ENCODE results near the gene RGS7BP. TPM values are rescaled to one million over a fixed set of nuclear protein-coding genes. Genes with fewer than 3 reads are reported as not detected.
A peak's percentile ranks its signal among the peaks of the same experiment; 100 is the strongest.

The RGS7BP gene
- total and polyA plus RNA-seq, 9 donors, result 1.4 to 6.5 (median 4.3) TPM

DNA sequence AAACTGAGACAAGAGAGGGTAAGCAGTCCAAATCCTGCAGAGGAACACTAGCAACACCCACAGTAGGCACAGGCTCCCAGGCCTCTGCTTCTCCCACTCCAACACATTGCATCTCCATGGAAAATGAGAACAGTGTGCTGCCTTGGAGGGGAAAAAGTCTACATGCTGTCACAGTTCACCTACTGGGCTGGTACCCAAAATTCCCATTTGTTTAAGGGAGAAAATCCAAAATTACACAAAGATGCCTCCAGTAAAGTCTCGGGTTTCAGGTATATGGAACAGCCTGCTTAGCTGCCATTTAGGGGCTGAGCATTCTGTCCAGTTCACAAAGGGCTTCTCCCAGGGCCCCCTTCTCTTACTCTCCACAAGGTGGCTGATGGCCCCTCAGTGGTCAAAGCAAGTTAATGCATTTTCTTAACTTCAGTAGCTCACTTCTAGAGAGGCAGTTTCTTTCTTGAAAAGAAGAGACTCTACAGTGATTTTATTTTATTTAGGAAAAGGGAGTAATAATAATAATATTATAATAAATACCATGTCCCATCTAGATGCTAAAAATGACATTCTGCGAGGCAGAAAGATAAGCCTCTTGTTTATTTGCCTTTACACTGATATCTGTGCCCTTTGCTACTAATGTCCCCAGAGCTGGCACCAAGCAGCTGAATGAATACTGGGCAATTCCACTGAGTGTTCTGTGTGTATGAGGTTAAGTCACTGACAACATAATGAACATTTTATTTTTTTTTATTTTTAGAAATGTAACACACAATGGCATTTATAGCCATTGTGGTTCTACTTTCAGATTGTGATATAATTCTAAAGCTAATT is 89.4 kb downstream of the RGS7BP start:
- intact Hi-C loops (cut with DNase I), result loop anchor here in 2 of 4 donors (5.0 to 10.0 kb wide), 2 partner anchors 88 to 450 kb away; partner anchors contain the start of gene RGS7BP (in 1 of the 2)
- 14 to 27% (median 21%) methylated on average over 2 of the region's 2 CpGs for WGBS, 3 donors
- H3K27me3 ChIP-seq, result no peaks in the 10 kb centered on the region
- H3K4me3 ChIP-seq, result no peak overlapping the region
- H3K9me3 ChIP-seq, result no peaks in the 10 kb centered on the region
- no peak for TF ChIP-seq EP300 (IDR thresholded peaks at IDR 0.05)
- TF ChIP-seq, protein P1, sequence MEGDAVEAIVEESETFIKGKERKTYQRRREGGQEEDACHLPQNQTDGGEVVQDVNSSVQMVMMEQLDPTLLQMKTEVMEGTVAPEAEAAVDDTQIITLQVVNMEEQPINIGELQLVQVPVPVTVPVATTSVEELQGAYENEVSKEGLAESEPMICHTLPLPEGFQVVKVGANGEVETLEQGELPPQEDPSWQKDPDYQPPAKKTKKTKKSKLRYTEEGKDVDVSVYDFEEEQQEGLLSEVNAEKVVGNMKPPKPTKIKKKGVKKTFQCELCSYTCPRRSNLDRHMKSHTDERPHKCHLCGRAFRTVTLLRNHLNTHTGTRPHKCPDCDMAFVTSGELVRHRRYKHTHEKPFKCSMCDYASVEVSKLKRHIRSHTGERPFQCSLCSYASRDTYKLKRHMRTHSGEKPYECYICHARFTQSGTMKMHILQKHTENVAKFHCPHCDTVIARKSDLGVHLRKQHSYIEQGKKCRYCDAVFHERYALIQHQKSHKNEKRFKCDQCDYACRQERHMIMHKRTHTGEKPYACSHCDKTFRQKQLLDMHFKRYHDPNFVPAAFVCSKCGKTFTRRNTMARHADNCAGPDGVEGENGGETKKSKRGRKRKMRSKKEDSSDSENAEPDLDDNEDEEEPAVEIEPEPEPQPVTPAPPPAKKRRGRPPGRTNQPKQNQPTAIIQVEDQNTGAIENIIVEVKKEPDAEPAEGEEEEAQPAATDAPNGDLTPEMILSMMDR (IDR thresholded peaks at IDR 0.05), result peak in 1 of 3 donors; percentile 22
- H3K27ac ChIP-seq, result no peak overlapping the region
- H3K36me3 ChIP-seq, result no peaks in the 10 kb centered on the region
- peaks cover 1% of the 10 kb centered on the region for H3K4me1 ChIP-seq (ENCODE audit: insufficient read depth)
- DNase-seq, result peak in 3 of 5 donors; percentile 16 to 39 (median 18)

DNA sequence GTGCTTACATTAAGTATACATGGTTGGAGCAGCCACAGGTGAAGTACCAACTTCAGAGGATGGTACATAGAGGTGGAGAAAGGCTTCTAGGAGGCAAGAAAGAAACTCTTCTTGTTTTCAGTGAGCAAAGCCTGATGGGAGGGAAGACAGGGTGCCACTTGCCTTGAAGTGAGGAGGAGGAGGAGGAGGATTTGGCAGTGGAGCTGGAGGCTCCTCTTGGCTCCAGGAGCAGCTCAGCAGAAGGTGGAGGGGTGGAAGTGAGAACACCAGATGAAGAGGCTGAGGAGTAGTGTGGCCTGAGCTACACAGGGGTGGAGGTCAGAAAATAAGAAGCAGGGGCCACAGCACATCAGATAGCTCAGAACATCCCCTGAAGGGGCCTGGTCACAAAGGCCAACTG is 93.4 kb downstream of the RGS7BP start:
- H3K36me3 ChIP-seq, result no peaks in the 10 kb centered on the region
- H3K27ac ChIP-seq, result no peak overlapping the region
- TF ChIP-seq POLR2A (IDR thresholded peaks at IDR 0.05), result no peak
- TF ChIP-seq EP300 (IDR thresholded peaks at IDR 0.05), result no peak
- TF ChIP-seq, protein P1 (IDR thresholded peaks at IDR 0.05), result no peak
- no peaks in the 10 kb centered on the region for H3K27me3 ChIP-seq
- no peak overlapping the region for H3K4me3 ChIP-seq
- H3K9me3 ChIP-seq, result no peaks in the 10 kb centered on the region
- intact Hi-C loops (cut with DNase I), result loop anchor here in 2 of 4 donors (5.0 to 10.0 kb wide), 2 partner anchors 92 to 454 kb away; partner anchors contain the start of gene RGS7BP (in 1 of the 2)
- no peak for DNase-seq
- peaks cover 1% of the 10 kb centered on the region for H3K4me1 ChIP-seq (ENCODE audit: insufficient read depth)

DNA sequence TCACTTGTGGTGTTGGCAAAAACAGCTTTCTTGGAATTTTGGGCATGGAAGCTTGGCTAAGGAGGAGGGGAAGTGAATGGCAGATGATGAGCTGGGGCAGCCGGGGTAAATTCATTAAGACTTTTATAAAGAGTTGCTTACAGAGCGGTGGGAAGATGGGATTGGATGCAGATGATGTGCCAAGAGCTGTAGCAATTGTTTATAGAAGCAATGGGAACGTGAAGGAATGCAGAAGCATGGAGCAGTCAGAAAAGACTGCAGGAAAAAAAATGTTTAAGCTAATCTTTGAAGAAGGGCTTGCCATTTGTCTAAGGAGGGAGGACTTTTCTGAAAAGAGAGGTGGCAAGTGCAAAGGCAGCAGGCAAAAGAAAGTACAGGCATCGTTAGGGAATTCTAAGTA is 97.9 kb downstream of the RGS7BP start:
- TF ChIP-seq, protein P1 (IDR thresholded peaks at IDR 0.05), result no peak
- TF ChIP-seq POLR2A (IDR thresholded peaks at IDR 0.05), result no peak
- TF ChIP-seq EP300 (IDR thresholded peaks at IDR 0.05), result no peak
- no peak for DNase-seq
- Histone ChIP-seq H3K4me3 (no peak overlapping the region), H3K27me3 (no peaks in the 10 kb centered on the region), H3K4me1 (ENCODE audit: insufficient read depth) (no peaks in the 10 kb centered on the region), H3K27ac (no peak overlapping the region), H3K36me3 (no peaks in the 10 kb centered on the region), H3K9me3 (no peaks in the 10 kb centered on the region)
- intact Hi-C loops (cut with DNase I), result no loop called here
- WGBS, 3 donors, result 9 to 29% (median 14%) methylated on average over 4 of the region's 4 CpGs

DNA sequence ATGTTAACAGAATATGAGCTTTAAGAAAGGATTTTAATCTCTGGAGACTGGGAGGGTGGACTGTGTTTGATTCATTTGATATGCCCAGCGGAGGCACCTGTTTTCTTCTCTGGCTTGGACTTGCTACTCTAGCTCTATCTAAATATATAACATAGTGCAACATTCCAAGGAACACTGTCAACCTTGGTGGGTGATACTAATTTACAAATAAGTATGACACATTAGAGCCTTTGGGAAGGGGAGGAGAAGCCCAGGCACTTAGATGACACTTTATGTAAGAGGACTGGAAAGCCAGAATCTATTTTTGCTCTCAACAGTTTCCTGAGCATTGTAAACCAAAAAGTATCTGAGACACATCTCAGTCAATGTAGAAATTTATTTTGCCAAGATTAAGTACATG is 101.1 kb downstream of the RGS7BP start:
- 95 to 99% (median 97%) methylated on average over 1 of the region's 1 CpG for WGBS, 3 donors
- no peaks in the 10 kb centered on the region for H3K27me3 ChIP-seq
- H3K36me3 ChIP-seq, result no peaks in the 10 kb centered on the region
- no peak overlapping the region for H3K4me3 ChIP-seq
- no peaks in the 10 kb centered on the region for H3K4me1 ChIP-seq (ENCODE audit: insufficient read depth)
- DNase-seq, result no peak
- TF ChIP-seq, protein P1 (IDR thresholded peaks at IDR 0.05), result no peak
- TF ChIP-seq POLR2A (IDR thresholded peaks at IDR 0.05) (no peak), EP300 (IDR thresholded peaks at IDR 0.05) (no peak)
- intact Hi-C loops (cut with DNase I), result no loop called here
- H3K9me3 ChIP-seq, result no peaks in the 10 kb centered on the region
- H3K27ac ChIP-seq, result no peak overlapping the region
